LNCaP clone FGC (cell line): Measurements from ENCODE around the gene KMT2A.

Experiments used
- DNase-seq: peaks from one replicate; pipeline ENCODE4 v3.0.0-alpha.2; 2011; ENCODE audit warnings: low read depth
- H3K4me3 ChIP-seq: 2 replicates; pipeline ENCODE4 v1.5.1; 2011; ENCODE audit warnings: mild to moderate bottlenecking, low read depth, low read length, control low read depth
- CTCF ChIP-seq: IDR thresholded peaks from 2 replicates; pipeline ENCODE4 v1.5.1; 2012; ENCODE audit warnings: mild to moderate bottlenecking; ENCODE audit not compliant: control insufficient read depth, insufficient read depth; ENCODE audit errors: extremely low read depth

Gene KMT2A

GRCh38 chr11:118544647-118545010 is 108.3 kb downstream of the KMT2A start:
- H3K4me3 ChIP-seq, result no peak overlapping the region
- no peak for TF ChIP-seq CTCF
- no peak for DNase-seq

- no peak overlapping the region for H3K4me3 ChIP-seq
- TF ChIP-seq CTCF, result no peak
- DNase-seq, result no peak
Measured at GRCh38 chr11:118545533-118545932, 109.2 kb downstream of the KMT2A start.

GRCh38 chr11:118547132-118547531 is 110.8 kb downstream of the KMT2A start:
- no peak overlapping the region for H3K4me3 ChIP-seq
- no peak for TF ChIP-seq CTCF
- DNase-seq, result no peak

- H3K4me3 ChIP-seq, result no peak overlapping the region
- TF ChIP-seq CTCF, result no peak
- DNase-seq, result no peak
Measured at GRCh38 chr11:118552341-118552740, 116.0 kb downstream of the KMT2A start.

GRCh38 chr11:118560806-118561205 is 124.5 kb downstream of the KMT2A start:
- no peak for TF ChIP-seq CTCF
- no peak overlapping the region for H3K4me3 ChIP-seq
- no peak for DNase-seq

GRCh38 chr11:118565051-118565450 is 128.8 kb downstream of the KMT2A start:
- peak; percentile 58 for DNase-seq
- 0 out of 2 replicates have a peak overlapping the region, but pooled peaks have one; percentile 3 for H3K4me3 ChIP-seq
- no peak for TF ChIP-seq CTCF

- DNase-seq, result no peak
- H3K4me3 ChIP-seq, result no peak overlapping the region
- no peak for TF ChIP-seq CTCF
Measured at GRCh38 chr11:118569670-118570069, 133.4 kb downstream of the KMT2A start.
